Stimulated activated effector memory CD8-positive, alpha-beta T cell treated with anti-CD3 and anti-CD28 coated beads, Interleukin-12 subunit alpha, Interleukin-12 subunit beta, amount 100 ng/mL, for 72 hours (primary cell): ENCODE results near the gene TUFT1.
A peak's percentile ranks its signal among the peaks of the same experiment; 100 is the strongest.
"Not testable (repeated sequence)": the region's sequence is repeated elsewhere in the genome, so short reads cannot be mapped to it uniquely, and the experiment has no call there.

Experiments used
- ATAC-seq: fragments of 150-1000 bp; cut with Tn5 transposase; 2 replicates; pipeline ENCODE4 v1.10.0; 2021
- DNase-seq, 2 donors: peaks; one replicate each; pipeline ENCODE4 v3.0.0; 2021 to 2022; ENCODE audit warnings: low spot score in 2 of 2
- H3K27ac Mint-ChIP-seq: one replicate; pipeline ENCODE4 v1.8.0; 2022; ENCODE audit warnings: mild to moderate bottlenecking, mixed read lengths
- H3K36me3 Mint-ChIP-seq: one replicate; pipeline ENCODE4 v1.8.0; 2022; ENCODE audit warnings: mild to moderate bottlenecking, mixed read lengths
- H3K4me1 Mint-ChIP-seq: one replicate; pipeline ENCODE4 v1.8.0; 2022; ENCODE audit warnings: mixed read lengths
- H3K4me3 Mint-ChIP-seq: one replicate; pipeline ENCODE4 v1.8.0; 2022; ENCODE audit warnings: mild to moderate bottlenecking, mixed read lengths
- H3K9me3 Mint-ChIP-seq: one replicate; pipeline ENCODE4 v1.8.0; 2022; ENCODE audit warnings: mixed read lengths

Gene TUFT1

DNA sequence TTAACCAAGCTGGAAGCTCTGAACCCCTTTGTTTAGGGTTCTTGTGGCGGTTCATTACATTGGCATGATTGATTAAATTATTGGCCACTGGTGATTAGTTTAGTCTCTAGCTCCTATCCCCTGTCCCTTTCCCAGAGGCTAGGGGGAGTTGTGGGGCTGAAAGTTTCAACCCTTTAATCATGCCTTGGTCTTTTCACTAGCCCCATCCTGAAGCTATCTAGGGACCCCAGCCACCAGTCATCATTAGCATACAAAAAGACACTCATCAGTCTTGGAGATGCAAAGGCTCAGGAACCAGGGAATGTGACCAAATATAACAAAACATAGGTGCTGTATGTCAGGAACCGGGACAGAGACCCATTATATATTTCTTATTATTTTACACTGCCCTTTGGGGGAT is 37.1 kb downstream of the TUFT1 start:
- Mint-ChIP-seq H3K27ac (no peak overlapping the region), H3K4me1 (peaks cover 10% of the 10 kb centered on the region), H3K36me3 (peaks cover 5% of the 10 kb centered on the region), H3K4me3 (no peak overlapping the region), H3K9me3 (no peaks in the 10 kb centered on the region)
- DNase-seq (no peak), ATAC-seq (no peak)

DNA sequence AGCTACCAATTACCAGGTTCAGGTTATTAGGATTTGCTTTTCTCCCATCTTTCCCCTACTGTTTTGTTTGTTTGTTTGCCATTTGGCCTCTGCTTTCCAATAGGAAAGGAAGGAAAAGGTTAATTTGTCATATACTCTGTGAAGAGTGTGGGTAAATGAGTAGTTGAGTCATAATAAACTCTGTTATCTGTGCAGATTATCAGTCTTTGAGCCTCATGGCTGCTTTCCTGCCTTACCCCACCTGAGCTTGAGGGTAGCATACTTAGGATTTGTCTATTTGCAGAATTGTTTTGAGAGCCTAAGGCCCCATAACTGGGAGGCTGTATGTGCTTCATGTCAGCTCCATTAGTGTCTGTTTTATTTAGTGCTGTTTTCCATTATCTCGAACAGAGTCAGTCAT is 38.8 kb downstream of the TUFT1 start:
- H3K4me3 Mint-ChIP-seq = no peak overlapping the region
- no peaks in the 10 kb centered on the region for H3K9me3 Mint-ChIP-seq
- DNase-seq (no peak), ATAC-seq (no peak)
- H3K36me3 Mint-ChIP-seq = peaks cover 5% of the 10 kb centered on the region
- peaks cover 10% of the 10 kb centered on the region for H3K4me1 Mint-ChIP-seq
- no peak overlapping the region for H3K27ac Mint-ChIP-seq

DNA sequence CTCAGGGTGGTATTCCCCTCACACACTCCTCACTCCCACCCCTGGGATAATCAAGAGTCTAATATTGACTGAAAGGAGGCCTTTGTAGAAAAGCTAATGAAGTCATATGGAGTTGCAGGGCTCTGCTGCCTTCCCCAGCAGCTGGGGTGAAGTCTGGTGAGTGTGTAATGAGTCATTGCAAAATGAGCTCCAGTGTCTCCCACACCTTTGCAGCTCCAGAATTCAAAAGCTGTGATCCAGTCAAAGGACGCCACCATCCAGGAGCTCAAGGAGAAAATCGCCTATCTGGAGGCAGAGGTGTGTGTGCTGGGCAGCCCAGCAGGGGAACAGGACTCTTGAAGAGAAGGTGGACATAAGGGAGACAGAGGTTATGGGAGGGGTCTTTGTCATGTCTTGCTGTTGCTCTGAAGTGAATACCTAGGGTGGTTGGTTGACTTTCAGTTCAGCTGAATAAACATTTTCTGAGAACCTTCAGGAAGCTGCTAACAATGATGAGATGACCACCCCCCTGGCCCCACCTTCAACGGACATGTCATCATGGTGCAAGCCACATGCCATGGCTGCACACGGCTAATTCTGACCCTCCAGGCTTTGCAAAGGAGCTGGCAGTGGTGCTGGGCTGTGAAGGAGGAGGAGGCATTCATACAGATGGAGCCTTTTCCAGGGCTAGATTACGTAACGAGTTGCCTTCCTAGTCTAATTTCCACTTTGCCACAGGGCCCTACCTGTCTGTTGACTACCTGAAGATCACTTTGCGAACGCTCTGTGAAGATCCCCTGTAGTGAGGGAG is 39.5 kb downstream of the TUFT1 start:
- DNase-seq (no peak), ATAC-seq (no peak)
- Mint-ChIP-seq H3K9me3 (no peaks in the 10 kb centered on the region), H3K4me3 (no peak overlapping the region), H3K27ac (no peak overlapping the region), H3K36me3 (peaks cover 5% of the 10 kb centered on the region), H3K4me1 (peaks cover 7% of the 10 kb centered on the region)

DNA sequence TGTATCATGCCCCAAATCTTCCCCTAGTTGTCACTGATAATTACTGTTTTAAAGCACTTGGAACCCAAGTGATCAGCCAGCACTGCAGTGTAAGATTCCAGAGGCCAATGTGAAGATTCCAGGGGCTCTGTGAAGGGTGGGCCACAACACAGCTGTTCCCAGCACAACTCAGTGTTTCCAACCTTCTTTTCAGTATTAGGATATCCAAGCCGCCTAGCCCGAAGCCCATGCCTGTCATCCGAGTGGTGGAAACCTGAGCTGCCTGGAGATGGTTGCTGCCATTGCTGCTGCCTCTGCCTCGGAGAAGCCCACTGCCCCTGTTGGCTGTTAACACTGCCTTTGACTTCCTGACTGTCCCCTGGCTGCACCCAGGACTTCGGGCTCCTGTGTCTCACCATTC is 41.3 kb downstream of the TUFT1 start:
- Mint-ChIP-seq H3K36me3 (peaks cover 5% of the 10 kb centered on the region), H3K9me3 (no peaks in the 10 kb centered on the region), H3K27ac (no peak overlapping the region), H3K4me1 (no peaks in the 10 kb centered on the region), H3K4me3 (no peak overlapping the region)
- ATAC-seq = no peak
- no peak for DNase-seq

GRCh38 chr1:151581921-151582320 is 41.8 kb downstream of the TUFT1 start:
- H3K27ac Mint-ChIP-seq = no peak overlapping the region
- DNase-seq (no peak), ATAC-seq (no peak)
- no peak overlapping the region for H3K4me3 Mint-ChIP-seq
- H3K4me1 Mint-ChIP-seq = no peaks in the 10 kb centered on the region
- H3K9me3 Mint-ChIP-seq = no peaks in the 10 kb centered on the region
- H3K36me3 Mint-ChIP-seq = peaks cover 5% of the 10 kb centered on the region

- Mint-ChIP-seq H3K36me3 (no peaks in the 10 kb centered on the region), H3K4me3 (no peak overlapping the region), H3K4me1 (no peaks in the 10 kb centered on the region), H3K9me3 (no peaks in the 10 kb centered on the region), H3K27ac (no peak overlapping the region)
- DNase-seq = no peak
- ATAC-seq = no peak
Observed at GRCh38 chr1:151583796-151584195, 43.7 kb downstream of the TUFT1 start.

- Mint-ChIP-seq H3K27ac (no peak overlapping the region), H3K9me3 (no peaks in the 10 kb centered on the region), H3K4me3 (no peak overlapping the region), H3K4me1 (no peaks in the 10 kb centered on the region), H3K36me3 (no peaks in the 10 kb centered on the region)
- no peak for ATAC-seq
- no peak for DNase-seq
Observed at GRCh38 chr1:151584278-151584677, 44.2 kb downstream of the TUFT1 start.

DNA sequence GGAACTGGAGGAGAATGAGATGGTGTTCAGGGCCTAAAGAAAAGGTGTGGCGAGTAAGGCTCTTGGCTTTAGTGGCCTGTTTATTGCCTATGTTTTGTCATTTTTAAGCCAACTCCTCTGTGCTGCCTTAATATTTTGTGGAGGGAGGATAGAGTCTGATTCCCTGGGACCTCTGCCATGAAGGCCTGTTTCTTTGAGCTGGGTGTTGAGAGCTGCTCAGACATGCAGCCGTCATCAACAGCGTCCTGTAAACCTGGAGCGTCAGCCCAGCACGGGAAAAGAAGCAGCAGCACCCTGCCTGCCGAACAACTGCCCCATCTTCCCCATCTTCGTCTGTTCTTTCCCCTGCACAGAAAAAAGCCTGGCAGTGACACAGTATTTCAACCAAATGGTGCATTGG is 44.7 kb downstream of the TUFT1 start:
- Mint-ChIP-seq H3K9me3 (no peaks in the 10 kb centered on the region), H3K36me3 (no peaks in the 10 kb centered on the region), H3K4me1 (no peaks in the 10 kb centered on the region), H3K27ac (no peak overlapping the region), H3K4me3 (no peak overlapping the region)
- no peak for ATAC-seq
- no peak for DNase-seq

- ATAC-seq (no peak), DNase-seq (no peak)
- no peaks in the 10 kb centered on the region for H3K36me3 Mint-ChIP-seq
- H3K27ac Mint-ChIP-seq = no peak overlapping the region
- H3K4me3 Mint-ChIP-seq = no peak overlapping the region
- no peaks in the 10 kb centered on the region for H3K9me3 Mint-ChIP-seq
- H3K4me1 Mint-ChIP-seq = no peaks in the 10 kb centered on the region
Observed at GRCh38 chr1:151585622-151586021, 45.5 kb downstream of the TUFT1 start.

- DNase-seq = no peak
- H3K36me3 Mint-ChIP-seq = no peaks in the 10 kb centered on the region
- H3K27ac Mint-ChIP-seq = no peak overlapping the region
- peaks cover 8% of the 10 kb centered on the region for H3K4me1 Mint-ChIP-seq
- no peak for ATAC-seq
- H3K9me3 Mint-ChIP-seq = no peaks in the 10 kb centered on the region
- no peak overlapping the region for H3K4me3 Mint-ChIP-seq
Observed at GRCh38 chr1:151590961-151591360, 50.9 kb downstream of the TUFT1 start.

DNA sequence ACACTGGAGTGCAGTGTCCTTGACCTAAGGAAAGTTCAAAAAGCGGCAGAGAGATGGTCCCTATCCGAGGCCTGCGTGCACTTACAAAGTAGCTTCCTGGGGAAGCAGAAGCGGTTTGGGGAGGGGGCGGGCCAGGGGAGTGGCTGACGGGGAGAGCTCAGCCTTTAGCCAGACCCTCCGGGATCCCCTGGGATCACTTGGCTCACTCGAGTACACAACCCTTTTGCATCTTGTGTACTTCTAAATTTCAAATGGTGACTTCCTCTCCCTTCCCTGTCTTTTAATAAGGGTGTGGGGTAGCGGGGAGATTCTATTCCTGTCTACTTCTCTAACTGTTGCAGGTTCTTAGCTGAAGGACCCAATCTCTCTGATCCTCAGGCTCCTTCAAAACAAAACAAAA is 53.6 kb downstream of the TUFT1 start:
- H3K4me1 Mint-ChIP-seq = peaks cover 8% of the 10 kb centered on the region
- no peaks in the 10 kb centered on the region for H3K36me3 Mint-ChIP-seq
- no peaks in the 10 kb centered on the region for H3K9me3 Mint-ChIP-seq
- H3K27ac Mint-ChIP-seq = no peak overlapping the region
- ATAC-seq (peak; percentile 26), DNase-seq (no peak)
- H3K4me3 Mint-ChIP-seq = peak overlapping the region; percentile 32

GRCh38 chr1:151594143-151594625 is 54.1 kb downstream of the TUFT1 start:
- DNase-seq = peak; percentile 78 to 86
- H3K36me3 Mint-ChIP-seq = no peaks in the 10 kb centered on the region
- no peak overlapping the region for H3K27ac Mint-ChIP-seq
- no peaks in the 10 kb centered on the region for H3K9me3 Mint-ChIP-seq
- ATAC-seq = peak; percentile 93
- peaks cover 8% of the 10 kb centered on the region for H3K4me1 Mint-ChIP-seq
- H3K4me3 Mint-ChIP-seq = peak overlapping the region; percentile 32

GRCh38 chr1:151596166-151596953 is 56.3 kb downstream of the TUFT1 start:
- no peak overlapping the region for H3K27ac Mint-ChIP-seq
- DNase-seq (no peak), ATAC-seq (no peak)
- H3K4me1 Mint-ChIP-seq = peaks cover 8% of the 10 kb centered on the region
- no peak overlapping the region for H3K4me3 Mint-ChIP-seq
- H3K9me3 Mint-ChIP-seq = no peaks in the 10 kb centered on the region
- no peaks in the 10 kb centered on the region for H3K36me3 Mint-ChIP-seq

- not testable (repeated sequence) for H3K4me1 Mint-ChIP-seq, H3K36me3 Mint-ChIP-seq, H3K4me3 Mint-ChIP-seq, DNase-seq, H3K27ac Mint-ChIP-seq, ATAC-seq, H3K9me3 Mint-ChIP-seq
Observed at GRCh38 chr1:151602550-151602949, 62.4 kb downstream of the TUFT1 start.

GRCh38 chr1:151604291-151604690 is 64.2 kb downstream of the TUFT1 start:
- Mint-ChIP-seq H3K4me1 (peaks cover 7% of the 10 kb centered on the region), H3K4me3 (no peak overlapping the region)
- no peak for ATAC-seq

GRCh38 chr1:151606384-151606783 is 66.3 kb downstream of the TUFT1 start:
- Mint-ChIP-seq H3K9me3 (no peaks in the 10 kb centered on the region), H3K36me3 (no peaks in the 10 kb centered on the region), H3K4me1 (peaks cover 7% of the 10 kb centered on the region), H3K27ac (no peak overlapping the region), H3K4me3 (no peak overlapping the region)
- peak; percentile 80 for ATAC-seq
- no peak for DNase-seq

More at GRCh38 chr1:151604291-151604690, 64.2 kb downstream of the TUFT1 start:
- Mint-ChIP-seq H3K27ac (no peak overlapping the region), H3K9me3 (no peaks in the 10 kb centered on the region), H3K36me3 (no peaks in the 10 kb centered on the region)
- DNase-seq = no peak
